Stimulated activated CD4-positive, alpha-beta T cell treated with anti-CD3 and anti-CD28 coated beads, Interleukin-4, amount 100 ng/mL, for 48 hours (primary cell): ENCODE results near the gene CACNB4.
"Not testable (repeated sequence)": the region's sequence is repeated elsewhere in the genome, so short reads cannot be mapped to it uniquely, and the experiment has no call there.

Experiments used
- DNase-seq, 2 donors: peaks; one replicate each; pipeline ENCODE4 v3.0.0-alpha.2; 2020; ENCODE audit warnings: low read depth in 2 of 2

The CACNB4 gene

GRCh38 chr2:151824886-151825285 is 274.0 kb downstream of the CACNB4 start:
- no peak for DNase-seq

DNA sequence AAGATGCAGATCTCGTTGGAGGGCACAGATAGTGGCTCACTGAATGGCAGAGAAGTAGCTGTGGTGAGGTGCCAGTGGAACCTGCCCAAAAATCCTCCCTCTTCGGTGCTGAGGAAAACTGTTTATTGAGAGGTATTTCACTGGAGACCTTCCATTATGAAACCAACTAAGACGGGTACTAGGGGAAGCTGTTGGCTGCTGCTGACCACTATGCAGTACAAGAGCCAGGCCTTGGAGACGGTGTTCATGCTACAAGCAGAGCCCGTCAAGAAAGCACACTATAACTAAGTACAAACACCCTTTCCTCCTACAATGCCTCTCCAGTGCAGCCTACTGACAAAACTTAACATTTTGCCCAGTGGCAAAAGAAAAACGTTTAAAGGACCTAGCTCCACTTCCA is 275.2 kb downstream of the CACNB4 start:
- DNase-seq: no peak

DNA sequence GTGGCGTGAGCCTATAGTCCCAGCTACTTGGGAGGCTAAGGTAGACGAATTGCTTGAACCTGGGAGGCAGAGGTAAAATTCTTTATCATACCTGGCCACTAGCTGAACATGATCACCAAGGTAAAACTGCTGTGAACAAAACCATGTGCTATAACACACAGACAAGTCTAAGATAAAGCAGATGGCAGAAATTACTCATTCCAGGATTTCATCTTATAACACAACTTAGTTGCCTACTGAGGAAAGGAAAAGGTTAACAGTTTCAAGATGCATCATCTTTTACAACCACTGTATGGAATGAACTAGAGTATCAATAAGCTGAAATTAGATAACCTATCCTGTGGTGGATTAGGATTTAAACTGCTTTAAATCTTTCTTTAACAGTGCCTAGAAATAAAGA is 278.9 kb downstream of the CACNB4 start:
- no peak for DNase-seq

- DNase-seq: no peak
These were observed 280.9 kb downstream of the CACNB4 start for GRCh38 chr2:151817929-151818328.

- no peak for DNase-seq
These were observed 282.0 kb downstream of the CACNB4 start for GRCh38 chr2:151816843-151817242.

- no peak for DNase-seq
These were observed 282.9 kb downstream of the CACNB4 start for GRCh38 chr2:151815821-151816489.

DNA sequence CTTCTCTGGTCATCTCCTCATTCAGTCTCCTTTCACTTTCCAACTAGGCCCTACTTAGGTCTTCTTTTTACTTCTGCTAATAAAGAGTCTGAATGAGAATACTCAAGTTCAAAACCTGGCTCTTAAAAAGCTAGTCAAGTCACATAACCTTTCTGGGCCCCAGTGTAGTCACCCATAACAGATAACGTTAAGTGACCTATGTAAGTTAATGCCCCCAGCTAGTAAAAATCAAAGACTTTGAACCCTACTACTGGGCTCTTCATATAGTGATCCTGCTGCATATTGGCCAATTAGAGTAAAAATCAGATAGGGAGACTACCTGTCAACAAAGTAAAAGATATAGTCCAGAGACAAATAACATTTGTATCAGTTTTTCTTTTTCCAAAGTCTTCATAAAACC is 288.4 kb downstream of the CACNB4 start:
- DNase-seq: no peak

GRCh38 chr2:151809073-151809383 is 289.8 kb downstream of the CACNB4 start:
- no peak for DNase-seq

GRCh38 chr2:151808258-151809072 is 290.4 kb downstream of the CACNB4 start:
- no peak for DNase-seq

GRCh38 chr2:151805961-151806360 is 292.9 kb downstream of the CACNB4 start:
- no peak for DNase-seq

GRCh38 chr2:151805343-151805742 is 293.5 kb downstream of the CACNB4 start:
- no peak for DNase-seq

GRCh38 chr2:151803811-151804210 is 295.0 kb downstream of the CACNB4 start:
- DNase-seq: no peak

GRCh38 chr2:151802315-151802714 is 296.5 kb downstream of the CACNB4 start:
- DNase-seq: no peak

GRCh38 chr2:151799886-151800292 is 299.0 kb downstream of the CACNB4 start:
- no peak for DNase-seq

DNA sequence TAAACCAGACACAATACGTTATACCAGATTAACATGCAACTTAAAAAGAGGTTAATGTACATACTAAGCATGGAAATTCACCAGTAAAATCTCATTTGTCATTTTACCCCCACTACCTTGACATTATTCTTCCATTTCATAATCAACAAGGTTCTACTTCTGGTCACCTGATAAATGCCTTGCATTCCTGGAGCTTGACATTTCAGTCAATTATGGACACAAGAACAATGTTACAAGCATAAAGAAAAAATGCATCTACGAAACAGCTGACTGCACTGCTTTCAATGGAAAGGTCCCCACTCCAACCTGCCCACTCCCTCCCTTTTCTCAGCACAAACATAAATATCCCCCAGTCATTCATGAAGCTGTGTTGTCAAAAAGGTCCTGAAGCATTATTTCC is 302.1 kb downstream of the CACNB4 start:
- no peak for DNase-seq

DNA sequence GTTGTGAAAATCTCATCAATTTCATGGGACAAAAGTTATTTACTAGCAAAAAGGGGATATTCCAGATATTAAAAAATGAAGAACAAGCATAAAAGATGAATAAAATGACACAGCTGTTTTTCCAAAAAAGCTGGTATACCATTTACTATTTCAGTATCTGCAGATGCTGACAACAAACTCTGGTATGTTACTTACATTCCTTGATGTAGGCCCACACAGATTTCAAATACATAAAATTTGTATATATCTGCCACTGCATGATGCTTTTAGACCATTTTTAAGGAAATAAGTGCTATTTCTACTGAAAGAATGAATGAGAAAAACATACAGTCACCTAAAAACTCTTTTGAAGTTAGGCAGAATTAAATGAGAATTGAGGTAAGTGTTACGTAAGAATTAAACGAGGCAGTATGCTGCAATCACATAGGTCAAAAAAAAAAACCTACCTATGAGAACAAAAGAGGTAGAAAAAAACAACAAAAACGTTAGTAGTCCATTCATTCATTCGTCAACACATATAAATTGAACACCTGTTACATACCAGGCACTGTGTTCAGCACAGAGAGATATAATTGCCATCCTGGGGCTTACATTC is 303.1 kb downstream of the CACNB4 start:
- no peak for DNase-seq

DNA sequence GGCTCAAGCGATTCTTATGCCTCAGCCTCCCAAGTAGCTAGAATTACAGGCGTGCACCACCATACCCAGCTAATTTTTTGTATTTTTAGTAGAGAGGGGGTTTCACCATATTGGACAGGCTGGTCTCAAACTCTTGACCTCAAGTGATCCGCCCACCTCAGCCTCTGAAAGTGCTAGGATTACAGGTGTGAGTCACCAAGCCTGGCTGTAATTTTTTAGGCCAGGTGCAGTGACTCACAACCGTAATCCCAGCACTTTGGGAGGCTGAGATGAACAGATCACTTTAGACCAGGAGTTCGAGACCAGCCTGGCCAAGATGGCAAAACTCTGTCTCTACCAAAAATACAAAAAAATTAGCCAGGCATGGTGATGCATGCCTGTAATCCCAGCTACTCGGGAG is 304.4 kb downstream of the CACNB4 start:
- DNase-seq: not testable (repeated sequence)

DNA sequence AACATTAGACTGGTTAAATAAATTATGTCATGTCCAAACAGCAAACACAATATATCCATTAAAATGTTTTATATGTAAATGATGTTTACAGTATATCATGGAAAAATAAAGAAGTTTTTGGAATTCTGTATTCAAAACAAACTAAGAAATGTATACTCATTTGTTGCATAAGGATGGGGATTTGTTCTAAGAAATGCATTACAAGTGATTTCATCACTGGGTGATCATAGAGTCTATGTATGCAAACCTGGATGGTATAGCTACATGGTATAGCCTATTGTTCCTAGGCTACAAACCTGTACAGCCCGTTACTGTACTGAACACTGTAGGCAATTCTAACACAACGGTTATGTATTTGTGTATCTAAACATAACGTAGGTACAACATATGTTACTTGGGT is 305.7 kb downstream of the CACNB4 start:
- DNase-seq: no peak

- DNase-seq: no peak
These were observed 306.3 kb downstream of the CACNB4 start for GRCh38 chr2:151792589-151792988.

DNA sequence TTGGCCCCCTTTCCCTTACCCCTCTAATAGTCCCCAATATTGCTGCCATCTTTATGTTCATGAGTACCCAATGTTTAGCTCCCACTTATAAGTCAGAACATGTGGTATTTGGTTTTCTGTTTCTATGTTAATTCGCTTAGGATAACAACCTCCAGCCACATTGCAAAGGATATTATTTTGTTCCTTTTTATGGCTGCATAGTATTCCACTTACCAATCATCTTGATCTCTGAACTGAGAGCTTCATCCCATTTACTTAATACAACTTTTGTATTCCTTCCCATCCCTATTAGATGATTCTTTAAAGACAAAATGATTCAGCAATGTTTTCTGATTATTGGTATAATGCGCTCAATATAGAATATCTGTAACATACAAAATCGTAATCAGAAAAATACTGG is 307.3 kb downstream of the CACNB4 start:
- no peak for DNase-seq

DNA sequence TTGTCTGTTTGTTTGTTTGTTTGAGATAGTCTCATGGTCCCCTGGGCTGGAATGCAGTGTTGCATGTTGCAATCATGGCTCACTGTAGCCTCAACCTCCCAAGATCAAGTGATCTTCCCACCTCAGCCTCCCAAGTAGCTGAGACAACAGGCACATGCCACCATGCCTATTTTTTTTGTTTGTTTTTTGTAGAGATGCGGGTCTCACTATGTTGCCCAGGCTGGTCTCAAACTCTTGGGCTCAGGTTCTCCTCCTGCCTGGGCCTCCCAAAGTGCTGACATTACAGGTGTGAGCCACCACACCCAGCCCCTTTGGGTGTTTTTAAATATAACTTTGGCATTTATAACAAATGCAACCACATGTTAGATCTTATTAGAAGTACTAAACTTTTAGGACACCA is 308.2 kb downstream of the CACNB4 start:
- DNase-seq: no peak

- no peak for DNase-seq
These were observed 309.6 kb downstream of the CACNB4 start for GRCh38 chr2:151789055-151789834.
